ENCODE data around the gene HBP1.

- TF ChIP-seq CTCF (IDR thresholded peaks at IDR 0.05; ENCODE audit: insufficient read depth, low read length, poor library complexity, severe bottlenecking), result no peak
- no peak for TF ChIP-seq EZH2phosphoT487 (conservative IDR thresholded peaks at IDR 0.05; ENCODE audit: low read length)
Measured at GRCh38 chr7:107196834-107197610, 28.2 kb downstream of the HBP1 start.

Data from SU-DHL-6 (cell line).